Measurements from ENCODE around the gene COX4I2.

COX4I2 gene

GRCh38 chr20:31687777-31688176, 50.1 kb downstream of the COX4I2 start:
- CTCF ChIA-PET, result interaction anchor here (0.9 kb wide), 1 partner anchor 53 kb away, joined by 3 read pairs; no protein-coding TSS in a partner anchor
- POLR2A ChIA-PET, result no interaction called here
- DNase-seq (ENCODE audit: extremely low spot score), result no peak
- no peak for TF ChIP-seq CTBP1 (IDR thresholded peaks at IDR 0.05; ENCODE audit: borderline replicate concordance)
- no peak for TF ChIP-seq HDGF (IDR thresholded peaks at IDR 0.05; ENCODE audit: borderline replicate concordance)
- no peak for TF ChIP-seq NFRKB (IDR thresholded peaks at IDR 0.05)
- no peak for TF ChIP-seq ELF4 (IDR thresholded peaks at IDR 0.05)
- TF ChIP-seq ARNT (IDR thresholded peaks at IDR 0.05), result no peak
- no peak for TF ChIP-seq ZNF384 (IDR thresholded peaks at IDR 0.05)
- no peak for TF ChIP-seq FOXM1 (IDR thresholded peaks at IDR 0.05; ENCODE audit: borderline replicate concordance)

- POLR2A ChIA-PET, result no interaction called here
- CTCF ChIA-PET, result no interaction called here
- DNase-seq (ENCODE audit: extremely low spot score), result no peak
- TF ChIP-seq HDGF (IDR thresholded peaks at IDR 0.05; ENCODE audit: borderline replicate concordance), result no peak
Observed at GRCh38 chr20:31689141-31689540, 51.4 kb downstream of the COX4I2 start.

GRCh38 chr20:31690124-31690666, 52.5 kb downstream of the COX4I2 start:
- CTCF ChIA-PET, result no interaction called here
- no peak for TF ChIP-seq ZNF384 (IDR thresholded peaks at IDR 0.05)
- TF ChIP-seq BHLHE40 (IDR thresholded peaks at IDR 0.05; ENCODE audit: borderline replicate concordance), result no peak
- TF ChIP-seq TARDBP (IDR thresholded peaks at IDR 0.05), result no peak
- no peak for TF ChIP-seq FOXA1 (IDR thresholded peaks at IDR 0.05)
- TF ChIP-seq, protein P1, sequence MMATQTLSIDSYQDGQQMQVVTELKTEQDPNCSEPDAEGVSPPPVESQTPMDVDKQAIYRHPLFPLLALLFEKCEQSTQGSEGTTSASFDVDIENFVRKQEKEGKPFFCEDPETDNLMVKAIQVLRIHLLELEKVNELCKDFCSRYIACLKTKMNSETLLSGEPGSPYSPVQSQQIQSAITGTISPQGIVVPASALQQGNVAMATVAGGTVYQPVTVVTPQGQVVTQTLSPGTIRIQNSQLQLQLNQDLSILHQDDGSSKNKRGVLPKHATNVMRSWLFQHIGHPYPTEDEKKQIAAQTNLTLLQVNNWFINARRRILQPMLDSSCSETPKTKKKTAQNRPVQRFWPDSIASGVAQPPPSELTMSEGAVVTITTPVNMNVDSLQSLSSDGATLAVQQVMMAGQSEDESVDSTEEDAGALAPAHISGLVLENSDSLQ (IDR thresholded peaks at IDR 0.05), result no peak
- TF ChIP-seq L3MBTL2 (conservative IDR thresholded peaks at IDR 0.05), result no peak
- TF ChIP-seq ELF4 (IDR thresholded peaks at IDR 0.05), result no peak
- TF ChIP-seq SUZ12 (IDR thresholded peaks at IDR 0.05), result no peak
- no peak for TF ChIP-seq CTBP1 (IDR thresholded peaks at IDR 0.05; ENCODE audit: borderline replicate concordance)
- no peak for TF ChIP-seq SP1 (IDR thresholded peaks at IDR 0.05)
- TF ChIP-seq HDGF (IDR thresholded peaks at IDR 0.05; ENCODE audit: borderline replicate concordance), result no peak
- TF ChIP-seq FOXM1 (IDR thresholded peaks at IDR 0.05; ENCODE audit: borderline replicate concordance), result no peak
- no peak for TF ChIP-seq ARNT (IDR thresholded peaks at IDR 0.05)
- TF ChIP-seq FOXK2 (IDR thresholded peaks at IDR 0.05), result no peak
- no peak for TF ChIP-seq LEF1 (IDR thresholded peaks at IDR 0.05; ENCODE audit: borderline replicate concordance)
- TF ChIP-seq NFRKB (IDR thresholded peaks at IDR 0.05), result no peak
- POLR2A ChIA-PET, result no interaction called here
- DNase-seq (ENCODE audit: extremely low spot score), result no peak

DNA sequence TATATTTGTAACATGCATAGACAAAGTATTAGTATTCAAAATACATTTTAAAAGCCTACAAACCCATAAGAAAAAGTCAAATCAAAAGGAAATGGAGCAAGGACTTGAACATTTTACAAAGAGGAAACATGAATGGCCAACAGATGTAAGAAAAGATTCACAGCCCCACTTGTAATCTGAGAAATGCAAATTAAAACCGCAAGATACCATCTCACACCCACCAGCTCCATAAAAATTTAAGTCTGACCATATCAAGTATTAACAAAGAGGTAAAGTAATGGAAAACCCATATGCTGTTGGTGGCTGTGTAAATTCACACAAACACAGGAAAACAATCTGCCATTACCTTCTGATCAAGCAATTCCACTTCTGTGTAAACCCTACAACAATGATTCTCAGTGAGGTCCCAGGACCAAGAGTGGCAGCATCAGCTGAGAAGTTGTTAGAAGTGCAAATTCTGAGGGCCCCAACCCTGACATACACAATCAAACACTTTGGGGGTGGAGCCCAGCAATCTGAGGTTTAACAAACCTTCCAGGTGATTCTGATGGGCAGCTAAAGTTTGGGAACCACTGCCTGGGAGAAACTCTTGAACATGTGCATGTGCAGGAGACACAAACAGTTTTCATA, 54.0 kb downstream of the COX4I2 start:
- POLR2A ChIA-PET, result interaction anchor here (1.0 to 1.1 kb wide), 2 partner anchors 32 to 99 kb away, joined by 3 read pairs; no protein-coding TSS in a partner anchor
- DNase-seq (ENCODE audit: extremely low spot score), result no peak
- CTCF ChIA-PET, result interaction anchor here (0.6 to 1.1 kb wide), 2 partner anchors 30 to 166 kb away, joined by 3 to 4 read pairs; no protein-coding TSS in a partner anchor
- TF ChIP-seq ZNF384 (IDR thresholded peaks at IDR 0.05), result no peak

GRCh38 chr20:31693402-31693801, 55.7 kb downstream of the COX4I2 start:
- ChIA-PET CTCF (interaction anchor here (1.1 to 1.6 kb wide), 2 partner anchors 30 to 32 kb away, joined by 3 to 5 read pairs; no protein-coding TSS in a partner anchor), POLR2A (interaction anchor here (0.9 kb wide), 1 partner anchor 45 kb away, joined by 3 read pairs; the partner anchor contains the start of gene TPX2)
- no peak for DNase-seq (ENCODE audit: extremely low spot score)
- no peak for TF ChIP-seq TARDBP (IDR thresholded peaks at IDR 0.05)
- TF ChIP-seq HDGF (IDR thresholded peaks at IDR 0.05; ENCODE audit: borderline replicate concordance), result no peak
- TF ChIP-seq SUZ12 (IDR thresholded peaks at IDR 0.05), result no peak
- TF ChIP-seq SP1 (IDR thresholded peaks at IDR 0.05), result no peak
- TF ChIP-seq FOXM1 (IDR thresholded peaks at IDR 0.05; ENCODE audit: borderline replicate concordance), result no peak
- TF ChIP-seq FOXA1 (IDR thresholded peaks at IDR 0.05), result no peak
- no peak for TF ChIP-seq ELF4 (IDR thresholded peaks at IDR 0.05)
- TF ChIP-seq NFRKB (IDR thresholded peaks at IDR 0.05), result no peak
- TF ChIP-seq ZNF384 (IDR thresholded peaks at IDR 0.05), result no peak
- TF ChIP-seq L3MBTL2 (conservative IDR thresholded peaks at IDR 0.05), result no peak
- TF ChIP-seq FOXK2 (IDR thresholded peaks at IDR 0.05), result no peak
- TF ChIP-seq, protein P1 (IDR thresholded peaks at IDR 0.05), result no peak
- TF ChIP-seq LEF1 (IDR thresholded peaks at IDR 0.05; ENCODE audit: borderline replicate concordance), result no peak
- no peak for TF ChIP-seq BHLHE40 (IDR thresholded peaks at IDR 0.05; ENCODE audit: borderline replicate concordance)

- ChIA-PET CTCF (interaction anchor here (1.1 to 1.6 kb wide), 2 partner anchors 29 to 32 kb away, joined by 3 to 5 read pairs; no protein-coding TSS in a partner anchor), POLR2A (interaction anchor here (0.9 kb wide), 1 partner anchor 45 kb away, joined by 3 read pairs; the partner anchor contains the start of gene TPX2)
- no peak for DNase-seq (ENCODE audit: extremely low spot score)
- TF ChIP-seq CTBP1 (IDR thresholded peaks at IDR 0.05; ENCODE audit: borderline replicate concordance) (no peak), LEF1 (IDR thresholded peaks at IDR 0.05; ENCODE audit: borderline replicate concordance) (no peak), FOXK2 (IDR thresholded peaks at IDR 0.05) (no peak), ARNT (IDR thresholded peaks at IDR 0.05) (no peak), ELF4 (IDR thresholded peaks at IDR 0.05) (no peak), HDGF (IDR thresholded peaks at IDR 0.05; ENCODE audit: borderline replicate concordance) (no peak), ZNF384 (IDR thresholded peaks at IDR 0.05) (no peak), NFRKB (IDR thresholded peaks at IDR 0.05) (no peak), SUZ12 (IDR thresholded peaks at IDR 0.05) (no peak), FOXM1 (IDR thresholded peaks at IDR 0.05; ENCODE audit: borderline replicate concordance) (no peak), L3MBTL2 (conservative IDR thresholded peaks at IDR 0.05) (no peak), FOXA1 (IDR thresholded peaks at IDR 0.05) (no peak), TARDBP (IDR thresholded peaks at IDR 0.05) (no peak), SP1 (IDR thresholded peaks at IDR 0.05) (no peak), BHLHE40 (IDR thresholded peaks at IDR 0.05; ENCODE audit: borderline replicate concordance) (no peak)
- TF ChIP-seq, protein P1 (IDR thresholded peaks at IDR 0.05), result no peak
Observed at GRCh38 chr20:31693987-31694661, 56.4 kb downstream of the COX4I2 start.
